Activated CD4-positive, alpha-beta T cell treated with anti-CD3 and anti-CD28 coated beads, Interleukin-2, amount 50 U/mL, for 1 hour (primary cell): Measurements from ENCODE around the gene EHD1.

ENCODE experiments used
- DNase-seq: peaks from one replicate; pipeline ENCODE4 v3.0.0-alpha.2; 2020

EHD1 gene

GRCh38 chr11:64909653-64910343 is 31.4 kb upstream of the EHD1 start:
- DNase-seq = no peak

GRCh38 chr11:64908766-64909165 is 30.3 kb upstream of the EHD1 start:
- DNase-seq = no peak

GRCh38 chr11:64906314-64906635 is 27.9 kb upstream of the EHD1 start:
- no peak for DNase-seq

GRCh38 chr11:64905516-64906313 is 27.3 kb upstream of the EHD1 start:
- DNase-seq = no peak

GRCh38 chr11:64903291-64903833 is 24.9 kb upstream of the EHD1 start:
- DNase-seq = no peak

GRCh38 chr11:64902102-64902900 is 23.9 kb upstream of the EHD1 start:
- no peak for DNase-seq

GRCh38 chr11:64900774-64901173 is 22.4 kb upstream of the EHD1 start:
- DNase-seq = no peak

- peak; percentile 64 for DNase-seq
Observed at GRCh38 chr11:64900263-64900678, 21.9 kb upstream of the EHD1 start.

GRCh38 chr11:64898541-64898940 is 20.1 kb upstream of the EHD1 start:
- DNase-seq = no peak

GRCh38 chr11:64898076-64898445 is 19.6 kb upstream of the EHD1 start:
- DNase-seq = no peak

- DNase-seq = no peak
Observed at GRCh38 chr11:64897381-64898075, 19.1 kb upstream of the EHD1 start.

- DNase-seq = no peak
Observed at GRCh38 chr11:64896448-64897022, 18.1 kb upstream of the EHD1 start.

GRCh38 chr11:64894812-64895452 is 16.5 kb upstream of the EHD1 start:
- DNase-seq = no peak

- peak; percentile 93 for DNase-seq
Observed at GRCh38 chr11:64894070-64894811, 15.8 kb upstream of the EHD1 start.

GRCh38 chr11:64893194-64894069 is 15.0 kb upstream of the EHD1 start:
- no peak for DNase-seq

GRCh38 chr11:64892838-64893193 is 14.4 kb upstream of the EHD1 start:
- DNase-seq = no peak

- DNase-seq = no peak
Observed at GRCh38 chr11:64892411-64892831, 14.0 kb upstream of the EHD1 start.

- no peak for DNase-seq
Observed at GRCh38 chr11:64891880-64892279, 13.5 kb upstream of the EHD1 start.

GRCh38 chr11:64891215-64891848 is 12.9 kb upstream of the EHD1 start:
- no peak for DNase-seq

- no peak for DNase-seq
Observed at GRCh38 chr11:64890522-64890939, 12.1 kb upstream of the EHD1 start.
